ENCODE results near the gene EFNA2.

GRCh38 chr19:1264801-1265614 lies 20.7 kb upstream of the EFNA2 start:
- TF ChIP-seq CTCF (IDR thresholded peaks at IDR 0.05) (no peak), POLR2A (IDR thresholded peaks at IDR 0.05) (no peak), POLR2AphosphoS5 (IDR thresholded peaks at IDR 0.05; ENCODE audit: insufficient read depth in 1 of 2, low read depth in 1 of 2) (peak in 1 of 2 donors; percentile 19)

Measured in vagina (tissue), 2 donors.